ENCODE results near the gene MAPK4. TPM values are rescaled to one million over a fixed set of nuclear protein-coding genes. Genes with fewer than 3 reads are reported as not detected.

MAPK4 gene
- total RNA-seq, 1 donor from 2014 or later, result 16.3 TPM

DNA sequence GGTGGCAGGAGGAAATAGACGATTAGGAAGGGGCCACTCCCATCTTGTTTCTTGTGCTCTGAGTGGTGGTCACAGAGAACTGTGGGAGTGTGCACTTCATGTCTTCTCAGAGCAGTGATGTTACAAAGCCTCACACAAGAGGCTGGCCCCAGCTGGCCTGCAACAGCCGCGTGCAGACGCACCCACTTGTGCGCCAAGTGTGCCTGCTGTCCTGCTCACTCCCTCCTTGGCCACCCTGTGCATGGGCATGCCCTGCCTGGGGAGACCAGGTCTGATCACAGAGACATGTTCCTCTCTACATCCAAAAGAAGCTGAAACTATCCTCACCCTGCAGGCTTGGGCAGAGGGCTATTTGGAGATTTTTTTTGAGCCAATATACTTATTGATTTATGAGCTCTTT, 151.5 kb downstream of the MAPK4 start:
- TF ChIP-seq CTCF (IDR thresholded peaks at IDR 0.05; ENCODE audit: unreplicated experiment), result no peak
- no peak for DNase-seq (ENCODE audit: low spot score, unreplicated experiment)
- Mint-ChIP-seq H3K4me3 (ENCODE audit: low read depth) (no peak overlapping the region), H3K36me3 (ENCODE audit: insufficient read depth) (peaks cover 12% of the 10 kb centered on the region), H3K27ac (no peak overlapping the region), H3K4me1 (ENCODE audit: low read depth) (no peaks in the 10 kb centered on the region), H3K27me3 (no peaks in the 10 kb centered on the region), H3K9me3 (ENCODE audit: low read depth) (peaks cover 4% of the 10 kb centered on the region)

GRCh38 chr18:50715919-50716318, 156.0 kb downstream of the MAPK4 start:
- H3K36me3 Mint-ChIP-seq (ENCODE audit: insufficient read depth), result peaks cover 15% of the 10 kb centered on the region
- H3K27ac Mint-ChIP-seq, result no peak overlapping the region
- H3K9me3 Mint-ChIP-seq (ENCODE audit: low read depth), result peaks cover 4% of the 10 kb centered on the region
- DNase-seq (ENCODE audit: low spot score, unreplicated experiment), result no peak
- no peaks in the 10 kb centered on the region for H3K4me1 Mint-ChIP-seq (ENCODE audit: low read depth)
- H3K27me3 Mint-ChIP-seq, result no peaks in the 10 kb centered on the region
- TF ChIP-seq CTCF (IDR thresholded peaks at IDR 0.05; ENCODE audit: unreplicated experiment), result no peak
- no peak overlapping the region for H3K4me3 Mint-ChIP-seq (ENCODE audit: low read depth)

DNA sequence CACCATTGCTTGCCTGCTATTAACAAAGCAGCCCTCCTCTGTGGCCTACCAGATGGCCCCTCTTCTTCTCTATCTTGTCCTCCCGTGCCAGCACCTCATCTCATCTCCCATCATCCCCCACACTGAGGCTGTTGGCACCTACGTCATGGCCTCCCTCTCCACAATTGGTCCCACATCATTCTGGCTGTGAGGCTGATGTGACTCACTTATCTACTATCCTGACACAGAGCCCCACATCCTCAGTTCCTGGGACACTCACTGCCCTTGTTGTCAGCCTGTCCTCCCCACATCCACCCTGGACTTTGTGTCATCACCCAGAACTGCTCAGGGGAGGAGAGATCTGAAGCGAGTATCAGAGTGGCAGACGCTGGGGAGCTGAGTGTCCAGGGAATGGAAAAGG, 157.0 kb downstream of the MAPK4 start:
- no peaks in the 10 kb centered on the region for H3K27me3 Mint-ChIP-seq
- H3K27ac Mint-ChIP-seq, result no peak overlapping the region
- H3K4me1 Mint-ChIP-seq (ENCODE audit: low read depth), result no peaks in the 10 kb centered on the region
- TF ChIP-seq CTCF (IDR thresholded peaks at IDR 0.05; ENCODE audit: unreplicated experiment), result no peak
- no peak overlapping the region for H3K4me3 Mint-ChIP-seq (ENCODE audit: low read depth)
- peaks cover 4% of the 10 kb centered on the region for H3K9me3 Mint-ChIP-seq (ENCODE audit: low read depth)
- no peak for DNase-seq (ENCODE audit: low spot score, unreplicated experiment)
- H3K36me3 Mint-ChIP-seq (ENCODE audit: insufficient read depth), result peaks cover 15% of the 10 kb centered on the region

DNA sequence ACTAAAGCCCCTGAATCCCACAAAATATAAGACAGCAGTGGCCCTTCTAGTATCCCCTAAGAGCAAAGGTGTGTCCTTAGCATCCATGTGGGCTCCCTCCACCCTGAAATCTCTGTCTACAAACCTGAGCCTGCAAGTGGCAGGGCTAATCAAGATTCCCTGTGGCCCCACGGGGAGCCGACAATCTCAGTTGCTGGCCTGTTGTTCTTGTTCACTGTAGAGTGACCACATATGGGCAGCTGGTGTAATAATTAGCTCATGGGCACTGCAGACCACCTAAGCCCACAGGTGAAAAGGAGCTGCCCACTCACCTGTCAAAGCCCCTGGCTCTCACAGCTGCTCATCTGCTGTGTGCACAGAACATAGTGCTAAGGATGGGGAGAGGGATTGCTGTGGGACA, 157.7 kb downstream of the MAPK4 start:
- H3K27ac Mint-ChIP-seq, result peak overlapping the region; percentile 17
- no peak for DNase-seq (ENCODE audit: low spot score, unreplicated experiment)
- no peak for TF ChIP-seq CTCF (IDR thresholded peaks at IDR 0.05; ENCODE audit: unreplicated experiment)
- no peaks in the 10 kb centered on the region for H3K27me3 Mint-ChIP-seq
- no peaks in the 10 kb centered on the region for H3K4me1 Mint-ChIP-seq (ENCODE audit: low read depth)
- H3K4me3 Mint-ChIP-seq (ENCODE audit: low read depth), result no peak overlapping the region
- peaks cover 16% of the 10 kb centered on the region for H3K36me3 Mint-ChIP-seq (ENCODE audit: insufficient read depth)
- peaks cover 4% of the 10 kb centered on the region for H3K9me3 Mint-ChIP-seq (ENCODE audit: low read depth)

- no peak for DNase-seq (ENCODE audit: low spot score, unreplicated experiment)
- Mint-ChIP-seq H3K4me3 (ENCODE audit: low read depth) (no peak overlapping the region), H3K4me1 (ENCODE audit: low read depth) (no peaks in the 10 kb centered on the region), H3K27me3 (no peaks in the 10 kb centered on the region), H3K27ac (no peak overlapping the region), H3K36me3 (ENCODE audit: insufficient read depth) (peaks cover 20% of the 10 kb centered on the region), H3K9me3 (ENCODE audit: low read depth) (peaks cover 4% of the 10 kb centered on the region)
- no peak for TF ChIP-seq CTCF (IDR thresholded peaks at IDR 0.05; ENCODE audit: unreplicated experiment)
Measured at GRCh38 chr18:50719471-50720324, 159.8 kb downstream of the MAPK4 start.

Data from progenitor cell of endocrine pancreas (in vitro differentiated cells).